Measurements from ENCODE around the gene MECR.

Gene MECR, protein sequence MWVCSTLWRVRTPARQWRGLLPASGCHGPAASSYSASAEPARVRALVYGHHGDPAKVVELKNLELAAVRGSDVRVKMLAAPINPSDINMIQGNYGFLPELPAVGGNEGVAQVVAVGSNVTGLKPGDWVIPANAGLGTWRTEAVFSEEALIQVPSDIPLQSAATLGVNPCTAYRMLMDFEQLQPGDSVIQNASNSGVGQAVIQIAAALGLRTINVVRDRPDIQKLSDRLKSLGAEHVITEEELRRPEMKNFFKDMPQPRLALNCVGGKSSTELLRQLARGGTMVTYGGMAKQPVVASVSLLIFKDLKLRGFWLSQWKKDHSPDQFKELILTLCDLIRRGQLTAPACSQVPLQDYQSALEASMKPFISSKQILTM

DNA sequence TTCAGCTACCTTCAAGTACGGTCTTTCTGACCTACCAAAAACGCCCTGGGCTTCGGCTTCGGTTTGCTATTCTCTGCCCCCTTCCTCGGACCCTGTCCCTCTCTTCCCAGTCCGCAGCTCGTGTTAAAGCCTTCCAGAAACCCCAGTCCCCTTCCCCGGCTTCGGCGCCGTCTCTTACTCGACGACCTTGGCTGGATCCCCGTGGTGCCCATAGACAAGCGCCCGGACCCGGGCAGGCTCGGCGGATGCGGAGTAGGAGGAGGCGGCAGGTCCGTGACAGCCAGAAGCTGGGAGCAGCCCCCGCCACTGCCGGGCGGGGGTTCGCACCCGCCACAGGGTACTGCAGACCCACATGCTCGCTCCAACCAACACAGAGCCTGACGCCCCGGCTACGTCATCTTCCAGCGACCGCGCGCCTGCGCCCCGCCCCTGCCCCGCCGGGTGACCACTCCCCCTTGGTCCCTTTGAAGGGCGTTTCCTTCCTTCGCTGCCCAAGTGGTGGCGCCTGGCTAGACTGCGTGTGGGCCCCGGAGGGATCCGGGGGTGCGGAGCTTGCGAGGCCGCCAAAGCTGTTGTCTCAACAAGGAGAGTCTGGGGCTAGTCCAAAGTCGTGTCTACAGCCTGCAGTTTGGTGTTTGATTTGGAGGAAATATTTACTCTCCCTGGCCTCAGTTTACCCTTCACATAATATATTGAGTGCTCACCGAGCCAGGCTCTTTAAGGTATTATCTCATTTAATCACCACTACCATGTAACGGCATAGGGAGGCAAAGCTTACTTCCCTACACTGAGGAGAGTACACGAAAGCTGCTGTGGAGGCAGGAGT, at the start of gene MECR:
Gene MECR, minus strand, starts transcription at position 382 of the 826 bp plus-strand sequence. Its CDS starts 28 bp downstream, at position 354.
- TF ChIP-seq, protein P1, sequence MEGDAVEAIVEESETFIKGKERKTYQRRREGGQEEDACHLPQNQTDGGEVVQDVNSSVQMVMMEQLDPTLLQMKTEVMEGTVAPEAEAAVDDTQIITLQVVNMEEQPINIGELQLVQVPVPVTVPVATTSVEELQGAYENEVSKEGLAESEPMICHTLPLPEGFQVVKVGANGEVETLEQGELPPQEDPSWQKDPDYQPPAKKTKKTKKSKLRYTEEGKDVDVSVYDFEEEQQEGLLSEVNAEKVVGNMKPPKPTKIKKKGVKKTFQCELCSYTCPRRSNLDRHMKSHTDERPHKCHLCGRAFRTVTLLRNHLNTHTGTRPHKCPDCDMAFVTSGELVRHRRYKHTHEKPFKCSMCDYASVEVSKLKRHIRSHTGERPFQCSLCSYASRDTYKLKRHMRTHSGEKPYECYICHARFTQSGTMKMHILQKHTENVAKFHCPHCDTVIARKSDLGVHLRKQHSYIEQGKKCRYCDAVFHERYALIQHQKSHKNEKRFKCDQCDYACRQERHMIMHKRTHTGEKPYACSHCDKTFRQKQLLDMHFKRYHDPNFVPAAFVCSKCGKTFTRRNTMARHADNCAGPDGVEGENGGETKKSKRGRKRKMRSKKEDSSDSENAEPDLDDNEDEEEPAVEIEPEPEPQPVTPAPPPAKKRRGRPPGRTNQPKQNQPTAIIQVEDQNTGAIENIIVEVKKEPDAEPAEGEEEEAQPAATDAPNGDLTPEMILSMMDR (IDR thresholded peaks at IDR 0.05): peak; percentile 34
- no peak for TF ChIP-seq ZFX (IDR thresholded peaks at IDR 0.05; ENCODE audit: borderline replicate concordance)

DNA sequence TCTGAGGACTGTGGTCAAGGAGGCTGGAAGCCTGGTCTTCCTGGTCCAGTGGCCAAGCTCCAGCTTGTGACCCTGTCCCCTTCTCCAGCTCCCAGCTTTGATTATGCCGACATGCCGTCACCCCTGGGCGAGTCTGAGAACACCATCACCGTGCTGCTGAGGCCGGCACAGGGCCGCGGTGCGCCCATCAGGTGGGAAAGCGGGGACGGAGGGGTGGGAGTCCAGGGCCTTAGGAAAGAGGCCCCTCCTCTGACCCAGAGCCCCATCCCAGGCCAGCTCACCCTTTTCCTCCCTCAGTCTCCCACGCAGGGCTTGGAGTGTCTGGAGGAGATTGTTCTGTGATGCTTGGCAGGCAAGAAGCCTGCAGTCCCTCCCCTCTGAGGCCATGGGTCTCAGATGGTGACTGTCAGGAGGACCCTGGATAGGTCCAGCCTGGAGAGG, 49.2 kb upstream of the MECR start:
- TF ChIP-seq, protein P1 (IDR thresholded peaks at IDR 0.05): no peak
- TF ChIP-seq ZFX (IDR thresholded peaks at IDR 0.05; ENCODE audit: borderline replicate concordance): no peak
- no peak overlapping the region for H3K27ac ChIP-seq

More for the DNA sequence above, at the start of gene MECR:
- peak within 1 kb of the TSS; percentile 25; the same call in 1 of the 2 replicates for H3K27ac ChIP-seq

DNA sequence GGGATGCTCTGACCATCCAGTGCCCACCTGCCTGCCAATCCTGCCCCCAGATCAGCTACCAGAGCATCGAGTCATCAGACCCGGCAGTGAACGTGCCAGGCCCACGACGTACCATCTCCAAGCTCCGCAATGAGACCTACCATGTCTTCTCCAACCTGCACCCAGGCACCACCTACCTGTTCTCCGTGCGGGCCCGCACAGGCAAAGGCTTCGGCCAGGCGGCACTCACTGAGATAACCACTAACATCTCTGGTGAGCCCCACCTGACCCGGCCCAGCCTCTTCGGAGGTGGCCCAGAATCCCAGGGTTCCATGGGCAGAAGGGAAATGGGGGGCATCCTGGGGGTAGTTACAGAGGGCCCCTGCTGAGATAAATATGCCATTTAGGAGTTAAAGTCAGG, 48.7 kb upstream of the MECR start:
- TF ChIP-seq ZFX (IDR thresholded peaks at IDR 0.05; ENCODE audit: borderline replicate concordance): no peak
- TF ChIP-seq, protein P1 (IDR thresholded peaks at IDR 0.05): no peak
- H3K27ac ChIP-seq: no peak overlapping the region

DNA sequence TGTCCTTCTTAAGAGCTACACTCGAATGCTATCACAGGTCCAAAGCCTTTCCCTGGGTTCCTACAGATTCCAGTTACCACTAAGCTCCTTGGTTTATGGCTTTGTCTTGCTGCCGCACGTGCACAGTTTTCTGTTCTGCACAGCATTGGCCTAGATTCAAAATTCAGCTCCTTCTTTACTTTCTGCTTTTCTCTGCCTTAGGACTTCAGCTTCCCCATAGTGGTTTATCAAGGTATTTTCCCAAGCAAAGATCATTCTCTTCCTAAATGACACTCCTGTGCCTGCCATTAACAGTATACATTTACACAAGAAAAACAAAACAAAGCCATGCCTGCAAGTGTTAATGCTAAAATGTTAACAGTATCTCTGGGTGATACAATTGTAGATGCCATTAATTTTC, 47.4 kb upstream of the MECR start:
- no peak overlapping the region for H3K27ac ChIP-seq
- TF ChIP-seq, protein P1 (IDR thresholded peaks at IDR 0.05): no peak
- TF ChIP-seq ZFX (IDR thresholded peaks at IDR 0.05; ENCODE audit: borderline replicate concordance): no peak

DNA sequence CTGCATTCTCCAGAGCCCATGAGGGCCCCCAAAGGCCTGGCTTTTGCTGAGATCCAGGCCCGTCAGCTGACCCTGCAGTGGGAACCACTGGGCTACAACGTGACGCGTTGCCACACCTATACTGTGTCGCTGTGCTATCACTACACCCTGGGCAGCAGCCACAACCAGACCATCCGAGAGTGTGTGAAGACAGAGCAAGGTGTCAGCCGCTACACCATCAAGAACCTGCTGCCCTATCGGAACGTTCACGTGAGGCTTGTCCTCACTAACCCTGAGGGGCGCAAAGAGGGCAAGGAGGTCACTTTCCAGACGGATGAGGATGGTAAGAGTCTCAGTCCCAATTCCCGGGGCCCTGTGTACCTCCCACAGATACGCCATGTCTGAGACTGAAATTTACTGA, 44.7 kb upstream of the MECR start:
- no peak overlapping the region for H3K27ac ChIP-seq
- no peak for TF ChIP-seq ZFX (IDR thresholded peaks at IDR 0.05; ENCODE audit: borderline replicate concordance)
- TF ChIP-seq, protein P1 (IDR thresholded peaks at IDR 0.05): no peak

DNA sequence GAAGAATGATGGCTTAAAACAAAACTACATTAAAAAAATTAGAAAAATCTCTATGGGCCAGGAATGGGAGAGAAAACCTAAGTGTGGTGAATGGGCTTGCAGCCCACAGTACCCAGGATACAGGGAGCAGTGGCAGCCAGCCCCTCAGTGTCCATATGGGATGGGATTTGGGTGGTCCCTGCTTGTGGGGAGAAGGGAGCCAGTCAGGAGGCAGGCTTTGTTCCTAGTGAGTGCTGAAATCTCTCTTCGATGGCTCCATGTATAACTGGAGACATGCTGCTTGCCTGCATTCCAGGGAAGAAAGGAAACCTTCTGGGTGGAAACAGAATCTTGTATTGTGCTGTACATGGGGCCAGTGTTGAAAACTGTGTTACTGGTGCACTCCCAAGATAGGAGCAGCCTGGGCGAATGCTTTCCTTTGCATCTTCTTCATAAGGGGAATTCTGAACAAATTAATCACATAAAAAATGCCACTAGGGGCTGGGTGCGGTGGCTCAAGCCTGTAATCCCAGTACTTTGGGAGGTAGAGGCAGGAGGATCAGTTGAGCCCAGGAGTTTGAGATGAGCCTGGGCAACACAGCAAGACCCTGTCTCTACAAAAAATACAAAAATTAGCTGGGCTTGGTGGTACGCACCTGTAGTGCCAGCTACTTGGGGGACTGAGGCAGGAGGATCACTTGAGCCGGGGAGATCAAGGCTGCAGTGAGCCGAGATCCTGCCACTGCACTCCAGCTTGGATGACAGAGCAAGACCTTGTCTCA, 41.6 kb upstream of the MECR start:
- no peak for TF ChIP-seq ZFX (IDR thresholded peaks at IDR 0.05; ENCODE audit: borderline replicate concordance)
- TF ChIP-seq, protein P1 (IDR thresholded peaks at IDR 0.05): no peak
- H3K27ac ChIP-seq: peak overlapping the region; percentile 40; the same call in 1 of the 2 replicates

Data from 22Rv1 (cell line).